LHCN-M2 (cell line): Measurements from ENCODE around the gene METTL17. TPM values are rescaled to one million over a fixed set of nuclear protein-coding genes. Genes with fewer than 3 reads are reported as not detected.
"Not testable (repeated sequence)": the region's sequence is repeated elsewhere in the genome, so short reads cannot be mapped to it uniquely, and the experiment has no call there.

Experiments used
- DNase-seq: peaks from one replicate; pipeline ENCODE4 v3.0.0-alpha.2; 2012; ENCODE audit warnings: low read depth
- total RNA-seq: library from RNA; depleted of rRNA; stranded (reverse); fragments of >200 nt; gene quantifications from 2 replicates; pipeline ENCODE4 v1.2.3, GENCODE V29; 2014

Gene METTL17
- total RNA-seq, 1 experiment from 2014 or later, result 85.4 TPM

DNA sequence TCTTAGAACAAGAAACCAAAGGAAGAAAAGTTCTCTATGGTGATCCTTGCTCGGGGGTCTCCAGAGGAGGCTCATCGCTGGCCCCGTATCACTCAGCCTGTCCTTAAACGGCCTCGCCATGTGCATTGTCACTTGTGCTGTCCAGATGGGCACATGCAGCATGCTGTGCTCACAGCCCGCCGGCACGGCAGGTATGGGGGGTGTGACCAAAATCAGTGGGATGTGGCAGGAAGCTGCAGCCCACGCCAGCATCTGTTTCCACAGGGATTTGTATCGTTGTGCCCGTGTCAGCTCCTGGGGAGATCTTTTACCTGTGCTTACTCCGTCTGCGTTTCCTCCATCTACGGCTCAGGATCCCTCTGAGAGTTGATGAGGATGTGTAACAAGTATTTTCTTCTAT, 6.7 kb downstream of the METTL17 start:
- no peak for DNase-seq

DNA sequence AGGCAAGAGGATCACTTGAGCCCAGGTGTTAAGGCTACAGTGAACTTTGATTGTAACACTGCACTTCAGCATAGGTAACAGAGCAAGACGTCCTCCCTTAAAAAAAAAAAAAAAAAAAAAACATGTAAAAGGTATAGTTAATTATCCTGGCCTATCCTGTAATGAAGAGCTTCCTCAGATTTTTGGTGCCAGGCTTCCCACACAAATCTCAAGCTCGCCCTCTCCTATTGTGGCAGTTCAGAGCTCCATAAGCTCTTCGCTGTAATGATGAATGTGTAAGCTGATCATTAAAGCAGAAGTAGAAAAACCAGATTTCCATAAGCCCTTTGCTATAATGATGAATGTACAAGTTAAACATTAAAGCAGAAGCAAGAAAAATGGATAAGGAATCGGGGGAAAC, 7.3 kb downstream of the METTL17 start:
- no peak for DNase-seq

DNA sequence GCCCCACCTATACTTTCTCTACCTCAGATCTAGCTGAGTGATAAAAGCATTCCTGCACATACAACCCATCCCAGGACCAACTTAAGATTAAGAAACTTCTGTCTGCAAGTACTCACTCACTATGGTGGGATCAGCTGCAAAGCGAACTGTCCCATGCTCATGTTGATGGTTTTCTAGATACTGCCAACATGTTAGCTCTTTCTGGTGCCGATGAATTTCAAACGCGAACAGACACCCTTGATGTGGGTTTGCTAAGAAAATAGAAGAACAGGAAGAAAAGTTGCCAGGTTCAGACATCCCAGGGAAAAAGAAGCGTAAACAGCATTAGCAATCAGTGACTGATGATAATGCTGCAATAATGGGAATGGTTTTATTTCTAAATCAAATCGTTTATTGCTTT, 7.8 kb downstream of the METTL17 start:
- no peak for DNase-seq

DNA sequence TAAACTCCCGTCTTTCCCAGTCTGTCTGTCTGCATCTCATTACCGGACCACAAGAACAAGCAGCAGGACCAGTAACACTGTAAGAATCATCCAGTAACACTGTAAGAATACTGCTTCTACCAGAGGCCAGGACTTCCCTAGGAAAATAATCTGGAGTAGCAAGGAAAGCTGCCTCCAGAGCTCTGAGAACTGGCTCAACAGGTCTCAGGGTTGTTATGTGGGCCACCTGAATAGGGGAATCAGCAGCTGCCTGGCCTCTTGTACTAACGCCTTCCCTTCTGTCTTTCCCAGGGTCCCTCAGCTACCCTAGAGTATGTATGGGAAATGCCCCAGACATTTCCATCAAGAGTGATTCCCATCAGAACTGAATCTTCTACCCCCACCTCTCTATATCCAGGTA, 8.4 kb downstream of the METTL17 start:
- DNase-seq, result no peak

- peak; percentile 53 for DNase-seq
Observed at GRCh38 chr14:20998674-20999366, 9.0 kb downstream of the METTL17 start, which contains the start of gene SLC39A2. SLC39A2 (plus strand) TSS chr14:20999293; CDS start chr14:20999447, 154 bp downstream.

GRCh38 chr14:20999591-20999990, 9.8 kb downstream of the METTL17 start:
- DNase-seq, result no peak

DNA sequence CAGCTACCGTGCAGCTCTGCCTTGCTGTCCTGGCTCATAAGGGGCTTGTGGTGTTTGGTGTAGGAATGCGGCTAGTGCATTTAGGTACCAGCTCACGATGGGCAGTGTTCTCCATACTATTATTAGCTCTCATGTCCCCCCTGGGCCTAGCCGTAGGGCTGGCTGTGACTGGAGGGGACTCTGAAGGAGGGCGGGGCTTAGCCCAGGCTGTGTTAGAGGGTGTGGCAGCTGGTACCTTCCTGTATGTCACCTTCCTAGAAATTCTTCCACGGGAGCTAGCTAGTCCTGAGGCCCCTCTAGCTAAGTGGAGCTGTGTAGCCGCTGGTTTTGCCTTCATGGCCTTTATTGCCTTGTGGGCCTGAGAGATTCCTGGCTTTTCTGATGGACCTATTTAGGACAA, 11.4 kb downstream of the METTL17 start:
- no peak for DNase-seq

GRCh38 chr14:21003788-21004346, 14.1 kb downstream of the METTL17 start:
- no peak for DNase-seq

GRCh38 chr14:21009721-21010120, 19.9 kb downstream of the METTL17 start:
- not testable (repeated sequence) for DNase-seq

DNA sequence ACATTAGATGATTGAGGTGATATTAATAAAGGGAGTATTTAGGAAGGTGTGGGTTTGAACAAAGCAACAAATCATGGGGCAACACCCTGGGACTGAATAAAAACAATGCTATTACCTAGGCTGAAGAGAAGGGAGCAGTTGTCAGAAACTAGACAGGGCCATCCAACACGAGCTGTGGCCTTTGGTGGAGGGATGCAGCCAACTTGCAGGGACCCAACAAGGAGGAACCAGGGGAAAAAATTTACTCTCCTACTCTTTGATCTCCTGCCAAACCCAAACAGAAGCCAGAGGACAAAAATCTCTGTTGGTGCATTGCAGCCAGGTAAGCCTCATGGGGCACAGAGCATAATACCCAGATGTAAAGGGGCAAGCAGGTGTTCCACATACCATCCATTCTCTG, 21.4 kb downstream of the METTL17 start:
- DNase-seq, result no peak

- DNase-seq, result peak; percentile 84
Observed at GRCh38 chr14:21014761-21015190, 25.0 kb downstream of the METTL17 start.

DNA sequence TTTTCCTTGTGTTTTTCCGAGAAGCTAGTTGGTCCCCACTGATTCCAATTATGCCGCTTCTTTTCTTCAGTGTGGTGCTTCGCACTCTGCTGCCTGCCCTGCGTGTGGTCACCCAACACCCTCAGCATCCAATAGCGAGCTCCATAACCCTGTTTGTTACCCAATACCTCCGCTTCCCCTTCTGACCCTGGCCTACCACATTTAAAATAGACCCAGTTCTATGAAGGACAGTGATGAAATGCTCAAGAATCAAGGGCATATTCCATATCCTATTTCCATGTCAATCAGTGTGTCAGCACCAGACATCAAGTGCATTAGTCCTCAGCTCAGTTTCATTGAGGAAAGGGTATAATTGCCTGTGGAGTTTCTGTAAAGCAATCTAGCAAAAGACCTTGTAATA, 25.5 kb downstream of the METTL17 start:
- no peak for DNase-seq

- no peak for DNase-seq
Observed at GRCh38 chr14:21016413-21017190, 26.8 kb downstream of the METTL17 start.

DNA sequence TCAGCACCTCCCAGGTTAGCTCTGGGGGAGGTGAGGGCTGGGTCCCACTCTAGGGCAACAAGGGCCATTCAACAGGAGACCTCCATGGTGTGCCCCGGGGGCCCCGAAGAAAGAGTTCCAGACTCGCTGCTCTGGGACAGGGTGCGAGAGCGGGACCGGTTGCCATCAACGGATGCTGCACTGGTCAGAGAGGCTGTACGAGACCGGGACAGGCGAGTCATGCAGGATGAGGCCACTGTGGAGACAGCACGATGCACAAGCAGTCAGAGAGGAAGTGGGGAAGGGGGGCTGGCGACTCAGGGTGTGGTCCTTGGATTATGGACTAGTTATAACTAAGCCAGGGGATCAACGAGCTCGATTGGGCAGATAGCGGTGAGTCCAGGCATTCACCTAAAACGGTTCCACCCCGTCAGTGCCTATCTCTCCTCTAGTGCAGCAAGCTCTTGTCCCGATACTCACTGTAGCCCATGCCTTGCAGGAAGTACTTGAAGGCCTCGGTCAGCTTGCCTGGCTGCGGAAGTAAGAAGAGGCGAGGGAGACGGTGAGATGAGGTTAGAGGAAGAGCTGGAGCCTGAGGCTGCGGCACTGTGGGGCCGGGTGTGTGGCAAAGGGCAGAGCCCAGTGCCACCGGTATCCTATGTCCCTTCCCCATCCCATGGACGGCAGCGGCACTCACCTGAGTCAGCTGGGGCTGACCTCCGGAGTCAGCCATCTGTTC, 27.9 kb downstream of the METTL17 start:
- DNase-seq, result no peak

GRCh38 chr14:21018286-21018685, 28.5 kb downstream of the METTL17 start:
- no peak for DNase-seq

DNA sequence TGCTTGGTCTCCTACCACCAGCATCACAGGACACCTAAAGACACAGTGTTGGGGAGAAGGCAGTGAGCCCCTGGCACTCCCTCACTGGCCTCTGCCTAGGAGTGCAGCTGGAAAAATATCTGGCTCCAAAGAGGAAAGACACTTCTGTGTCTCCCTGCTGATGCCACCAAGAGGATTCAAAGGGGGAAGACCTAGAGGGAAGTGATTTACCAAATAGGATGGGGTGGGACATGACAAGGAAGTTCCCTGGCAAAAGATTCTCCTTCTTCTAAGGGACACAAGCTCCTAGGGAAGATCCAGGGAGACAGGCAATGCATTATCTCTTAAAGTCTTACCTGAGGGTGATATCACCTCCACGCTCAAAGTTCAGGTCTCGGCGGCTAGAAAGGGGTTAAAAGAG, 29.0 kb downstream of the METTL17 start:
- DNase-seq, result no peak

- DNase-seq, result no peak
Observed at GRCh38 chr14:21019366-21019765, 29.6 kb downstream of the METTL17 start.

DNA sequence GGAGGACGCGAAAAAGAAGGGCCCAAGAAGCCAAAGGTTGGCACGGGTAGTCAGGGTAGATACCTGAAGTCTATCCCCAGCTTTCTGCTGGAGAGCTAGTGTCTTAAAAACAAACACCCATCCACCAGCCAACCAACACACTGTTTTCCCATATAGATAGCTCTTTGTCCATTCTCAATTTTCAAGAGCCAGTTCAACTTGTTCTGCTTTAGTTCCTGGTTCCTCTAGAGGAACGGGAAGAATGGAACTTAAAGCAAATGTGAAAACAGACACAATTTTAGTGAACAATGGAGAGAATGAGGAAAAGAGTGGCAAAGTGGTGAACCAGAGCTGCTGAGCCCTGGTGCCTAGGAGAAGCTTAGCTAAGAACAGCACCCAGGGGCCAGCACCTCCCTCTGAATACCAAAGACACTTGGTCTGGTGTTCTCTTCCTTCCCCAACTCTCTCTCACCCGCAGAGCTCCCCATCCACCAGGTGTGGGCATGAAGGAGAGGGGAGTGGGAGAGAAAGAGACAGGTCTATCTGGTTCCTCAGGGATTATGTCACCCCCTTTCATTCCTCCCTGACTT, 31.3 kb downstream of the METTL17 start:
- no peak for DNase-seq

GRCh38 chr14:21022686-21023085, 32.9 kb downstream of the METTL17 start:
- no peak for DNase-seq

DNA sequence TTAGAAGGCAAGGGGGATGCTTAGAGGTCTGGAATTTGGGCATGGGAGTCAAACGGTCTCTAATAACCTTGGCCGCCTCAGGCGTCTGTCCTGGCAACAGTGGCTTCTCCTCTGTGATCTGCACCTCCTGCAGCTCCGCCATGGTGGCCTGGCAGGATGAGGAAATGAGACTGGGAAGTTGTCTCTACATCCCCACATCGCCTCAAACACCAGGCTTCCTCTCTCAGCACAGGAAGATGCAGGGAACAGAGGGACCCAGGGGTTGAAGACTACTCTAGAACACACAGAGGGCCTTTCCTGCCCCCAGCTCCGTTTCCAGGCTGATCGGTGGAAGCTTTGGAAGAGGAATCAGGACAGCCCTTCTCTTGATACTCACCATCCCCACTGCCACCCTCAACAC, 33.4 kb downstream of the METTL17 start:
- DNase-seq, result no peak

GRCh38 chr14:21023817-21024584, 34.2 kb downstream of the METTL17 start:
- DNase-seq, result no peak
